H1 (cell line): Measurements from ENCODE around the gene PCGF3. TPM values are rescaled to one million over a fixed set of nuclear protein-coding genes. Genes with fewer than 3 reads are reported as not detected.

Source experiments
- ASH2L ChIP-seq: fragments of 200-600, 300-600 bp; sonication (generic); IDR thresholded peaks from one replicate; pipeline ENCODE4 v1.7.1; 2017; ENCODE audit warnings: low read length
- ATF2 ChIP-seq: IDR thresholded peaks from 2 replicates; pipeline ENCODE4 v1.6.1; 2012; ENCODE audit warnings: low read length, inconsistent platforms
- CREB1 ChIP-seq: IDR thresholded peaks from 2 replicates; pipeline ENCODE4 v1.6.1; 2012; ENCODE audit warnings: inconsistent platforms
- EZH2 ChIP-seq: fragments of 200-600 bp; sonication (generic); IDR thresholded peaks from 2 replicates; pipeline ENCODE4 v1.7.1; 2012; ENCODE audit warnings: low read depth, mild to moderate bottlenecking, moderate library complexity, low read length, inconsistent platforms; ENCODE audit not compliant: severe bottlenecking
- SIX5 ChIP-seq: IDR thresholded peaks from 2 replicates; pipeline ENCODE4 v1.6.1; 2011; ENCODE audit warnings: mild to moderate bottlenecking, low read depth, low read length
- TCF12 ChIP-seq: IDR thresholded peaks from 2 replicates; pipeline ENCODE4 v1.6.1; 2011; ENCODE audit warnings: low read depth, mild to moderate bottlenecking, low read length
- polyA plus RNA-seq, 7 experiments: library from polyadenylated mRNA; depleted of rRNA in 3 of 7; stranded (reverse) in 5 of 7; unstranded in 2 of 7; fragments of >200 nt in 5 of 7; fragments of 200-250 nt in 2 of 7; gene quantifications; 1 replicate in 5 of 7; 2 replicates in 1 of 7; 4 replicates in 1 of 7; pipeline versions ENCODE4 v1.2.1 to v1.2.3, GENCODE V29; 2011 to 2013; ENCODE audit warnings: missing spikeins in 2 of 7, mixed read lengths in 2 of 7
- total RNA-seq: library from RNA; stranded (reverse); fragmentation: NEBNext Ultra II Directional; extraction: Animal tissue kit (Norgen Biotek cat#: 25700); gene quantifications from 2 replicates; pipeline ENCODE4 v1.2.1, GENCODE V29; 2021
- TF ChIP-seq, protein P1 (sequence below): IDR thresholded peaks from 2 replicates; pipeline ENCODE4 v1.6.1; 2011; ENCODE audit warnings: low read length, improper control_type of control experiment

PCGF3 gene
- total and polyA plus RNA-seq, 2 of the 8 experiments (the other 6 are each of a cell fraction or from before 2014, with no cell fraction given): 52.7 to 52.9 TPM

DNA sequence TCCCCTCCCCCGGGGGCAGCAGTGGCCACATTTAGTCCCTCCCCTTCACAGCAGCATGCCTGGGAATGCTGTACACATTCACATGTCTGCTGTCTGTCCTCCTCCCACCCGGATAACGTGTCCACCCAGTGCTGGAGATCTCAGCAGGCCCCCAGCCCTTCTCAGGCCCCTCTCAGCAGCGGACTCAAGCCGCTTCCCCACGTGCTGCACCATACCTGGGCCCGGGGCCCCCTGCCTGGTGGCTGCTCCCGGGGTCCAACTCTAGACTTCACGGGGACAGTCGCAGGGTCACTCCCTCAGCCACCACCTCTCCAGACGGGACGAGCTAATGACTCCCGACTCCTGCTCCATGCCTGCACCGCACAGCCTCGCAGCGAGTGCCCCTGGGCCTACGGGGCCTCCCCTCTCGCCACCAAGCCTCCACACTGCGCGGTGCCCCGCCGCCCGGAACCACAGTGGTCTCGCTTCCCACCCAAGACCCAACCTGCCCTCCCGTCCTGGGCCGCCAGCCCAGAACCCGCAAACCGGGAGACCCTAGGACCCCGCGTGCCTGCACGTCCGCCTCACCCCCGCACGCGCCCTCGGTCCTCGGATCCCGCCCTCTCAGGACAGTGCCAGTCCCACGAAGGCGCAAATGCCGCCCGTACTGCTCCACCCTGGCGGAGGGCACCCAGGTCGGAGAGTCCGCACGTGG lies 1.3 kb upstream of the PCGF3 start (continued):
- TF ChIP-seq ATF2: no peak
- TF ChIP-seq SIX5: no peak
- TF ChIP-seq CREB1: no peak
- no peak for TF ChIP-seq TCF12
- TF ChIP-seq ASH2L: no peak
- TF ChIP-seq EZH2: no peak
- TF ChIP-seq, protein P1, sequence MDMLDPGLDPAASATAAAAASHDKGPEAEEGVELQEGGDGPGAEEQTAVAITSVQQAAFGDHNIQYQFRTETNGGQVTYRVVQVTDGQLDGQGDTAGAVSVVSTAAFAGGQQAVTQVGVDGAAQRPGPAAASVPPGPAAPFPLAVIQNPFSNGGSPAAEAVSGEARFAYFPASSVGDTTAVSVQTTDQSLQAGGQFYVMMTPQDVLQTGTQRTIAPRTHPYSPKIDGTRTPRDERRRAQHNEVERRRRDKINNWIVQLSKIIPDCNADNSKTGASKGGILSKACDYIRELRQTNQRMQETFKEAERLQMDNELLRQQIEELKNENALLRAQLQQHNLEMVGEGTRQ: no peak
